ENCODE data around the gene UBE2QL1.

Gene UBE2QL1

GRCh38 chr5:6455571-6456200 is 7.0 kb downstream of the UBE2QL1 start:
- ATAC-seq (no peak), DNase-seq (no peak)

- ATAC-seq (no peak), DNase-seq (no peak)
These were observed 8.2 kb downstream of the UBE2QL1 start for GRCh38 chr5:6456766-6457370.

GRCh38 chr5:6457592-6457991 is 8.9 kb downstream of the UBE2QL1 start:
- ATAC-seq (no peak), DNase-seq (no peak)

GRCh38 chr5:6458833-6459232 is 10.2 kb downstream of the UBE2QL1 start:
- DNase-seq (no peak), ATAC-seq (no peak)

- no peak for ATAC-seq
These were observed 11.2 kb downstream of the UBE2QL1 start for GRCh38 chr5:6459896-6460295.

GRCh38 chr5:6461006-6461405 is 12.3 kb downstream of the UBE2QL1 start:
- ATAC-seq = no peak
- DNase-seq = no peak

More at GRCh38 chr5:6459896-6460295, 11.2 kb downstream of the UBE2QL1 start:
- DNase-seq = no peak

GRCh38 chr5:6461793-6462650 is 13.4 kb downstream of the UBE2QL1 start:
- ATAC-seq (no peak), DNase-seq (no peak)

GRCh38 chr5:6462671-6463070 is 14.0 kb downstream of the UBE2QL1 start:
- no peak for ATAC-seq
- DNase-seq = no peak

- no peak for ATAC-seq
- no peak for DNase-seq
These were observed 15.8 kb downstream of the UBE2QL1 start for GRCh38 chr5:6464441-6464840.

GRCh38 chr5:6465831-6466790 is 17.5 kb downstream of the UBE2QL1 start:
- DNase-seq = no peak
- ATAC-seq = no peak

- ATAC-seq (no peak), DNase-seq (no peak)
These were observed 18.4 kb downstream of the UBE2QL1 start for GRCh38 chr5:6466975-6467567.

- DNase-seq (no peak), ATAC-seq (no peak)
These were observed 18.9 kb downstream of the UBE2QL1 start for GRCh38 chr5:6467591-6467990.

GRCh38 chr5:6468104-6468503 is 19.4 kb downstream of the UBE2QL1 start:
- ATAC-seq = no peak
- DNase-seq = no peak

- DNase-seq = no peak
- no peak for ATAC-seq
These were observed 20.2 kb downstream of the UBE2QL1 start for GRCh38 chr5:6468870-6469269.

- ATAC-seq (no peak), DNase-seq (no peak)
These were observed 21.2 kb downstream of the UBE2QL1 start for GRCh38 chr5:6469836-6470235.

GRCh38 chr5:6470672-6471071 is 22.0 kb downstream of the UBE2QL1 start:
- DNase-seq (no peak), ATAC-seq (no peak)

- ATAC-seq (no peak), DNase-seq (no peak)
These were observed 22.6 kb downstream of the UBE2QL1 start for GRCh38 chr5:6471252-6471651.

- ATAC-seq (no peak), DNase-seq (no peak)
These were observed 24.1 kb downstream of the UBE2QL1 start for GRCh38 chr5:6472792-6473191.

GRCh38 chr5:6473284-6473683 is 24.6 kb downstream of the UBE2QL1 start:
- no peak for ATAC-seq
- DNase-seq = no peak

GRCh38 chr5:6475626-6476312 is 27.1 kb downstream of the UBE2QL1 start:
- no peak for ATAC-seq
- no peak for DNase-seq

GRCh38 chr5:6476313-6476661 is 27.6 kb downstream of the UBE2QL1 start:
- no peak for ATAC-seq

More at GRCh38 chr5:6476313-6476661, 27.6 kb downstream of the UBE2QL1 start:
- no peak for DNase-seq
